ENCODE measurements around the gene SUSD2.
A peak's percentile ranks its signal among the peaks of the same experiment; 100 is the strongest.
"Not testable (repeated sequence)": the region's sequence is repeated elsewhere in the genome, so short reads cannot be mapped to it uniquely, and the experiment has no call there.

SUSD2 gene

DNA sequence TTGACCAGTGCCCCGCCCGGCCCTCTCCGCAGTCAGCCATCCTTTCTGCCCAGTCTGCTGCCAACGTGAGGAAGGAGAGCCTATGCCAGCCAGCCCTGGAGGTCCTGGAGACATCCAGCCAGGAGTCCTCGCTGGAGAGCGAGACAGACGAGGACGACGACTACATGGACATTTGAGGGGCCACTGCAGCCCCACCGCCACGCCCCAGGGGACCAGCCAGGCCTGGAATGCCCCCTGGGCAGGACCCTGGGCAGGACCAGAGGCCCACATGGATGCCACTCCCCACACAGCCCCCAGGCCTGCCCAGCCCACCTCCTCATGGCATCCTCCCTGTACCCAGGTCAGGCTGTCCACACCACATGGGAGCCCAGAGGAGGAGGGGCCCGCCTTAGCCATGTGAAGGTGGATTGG, 3.3 kb upstream of the SUSD2 start:
- DNase-seq: no peak

- no peak for DNase-seq
These were observed 2.5 kb upstream of the SUSD2 start for GRCh38 chr22:24178502-24179440.

- no peak for DNase-seq
These were observed 1.6 kb upstream of the SUSD2 start for GRCh38 chr22:24179478-24180210.

GRCh38 chr22:24180316-24181087, 785 bp upstream of the SUSD2 start:
- no peak for DNase-seq

DNA sequence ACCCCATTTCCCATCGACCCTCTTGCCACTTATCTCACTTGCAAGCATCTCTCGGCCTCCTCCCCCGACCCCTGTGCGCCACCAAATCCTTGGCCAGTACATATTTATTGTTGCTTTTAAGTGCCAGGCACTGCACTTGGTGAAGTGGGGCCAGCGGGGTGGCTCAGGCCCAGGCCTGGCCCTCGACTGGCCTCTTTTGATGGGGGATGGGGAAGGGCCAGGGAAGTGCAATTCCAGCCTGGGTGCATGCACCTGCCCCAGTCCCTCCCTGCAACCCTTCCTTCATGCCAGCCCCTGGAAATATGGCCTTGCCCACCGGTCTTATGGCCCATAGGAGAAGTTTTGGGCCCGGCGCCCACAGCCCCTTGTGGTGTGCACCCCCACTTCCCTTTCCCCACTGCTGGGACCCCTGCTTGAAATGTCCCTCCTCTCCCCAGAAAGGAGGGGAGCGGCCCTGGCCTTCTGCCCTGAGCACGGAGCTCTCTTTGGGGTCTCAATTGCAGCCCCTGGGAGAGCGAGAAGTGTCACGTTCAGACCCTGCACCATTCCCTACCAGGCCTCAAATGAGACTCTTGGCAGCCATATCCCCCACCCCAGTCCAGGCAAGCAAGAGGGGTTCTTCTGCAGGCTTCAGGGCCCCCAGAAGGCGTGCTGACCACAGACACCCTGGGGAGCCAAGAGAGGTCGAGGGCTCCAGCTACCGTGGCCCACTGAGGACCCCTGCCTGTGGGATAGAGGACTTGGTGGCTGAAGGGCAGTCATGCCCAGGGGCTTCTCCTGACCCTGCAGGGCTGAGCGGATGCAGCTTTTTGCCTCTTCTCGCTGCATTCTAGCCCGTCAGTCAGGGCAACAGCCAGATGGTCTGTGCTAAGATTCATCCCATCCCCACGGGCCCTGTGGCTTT, 961 bp downstream of the SUSD2 start:
- DNase-seq: no peak

GRCh38 chr22:24182900-24183246, 1.6 kb downstream of the SUSD2 start:
- not testable (repeated sequence) for DNase-seq

DNA sequence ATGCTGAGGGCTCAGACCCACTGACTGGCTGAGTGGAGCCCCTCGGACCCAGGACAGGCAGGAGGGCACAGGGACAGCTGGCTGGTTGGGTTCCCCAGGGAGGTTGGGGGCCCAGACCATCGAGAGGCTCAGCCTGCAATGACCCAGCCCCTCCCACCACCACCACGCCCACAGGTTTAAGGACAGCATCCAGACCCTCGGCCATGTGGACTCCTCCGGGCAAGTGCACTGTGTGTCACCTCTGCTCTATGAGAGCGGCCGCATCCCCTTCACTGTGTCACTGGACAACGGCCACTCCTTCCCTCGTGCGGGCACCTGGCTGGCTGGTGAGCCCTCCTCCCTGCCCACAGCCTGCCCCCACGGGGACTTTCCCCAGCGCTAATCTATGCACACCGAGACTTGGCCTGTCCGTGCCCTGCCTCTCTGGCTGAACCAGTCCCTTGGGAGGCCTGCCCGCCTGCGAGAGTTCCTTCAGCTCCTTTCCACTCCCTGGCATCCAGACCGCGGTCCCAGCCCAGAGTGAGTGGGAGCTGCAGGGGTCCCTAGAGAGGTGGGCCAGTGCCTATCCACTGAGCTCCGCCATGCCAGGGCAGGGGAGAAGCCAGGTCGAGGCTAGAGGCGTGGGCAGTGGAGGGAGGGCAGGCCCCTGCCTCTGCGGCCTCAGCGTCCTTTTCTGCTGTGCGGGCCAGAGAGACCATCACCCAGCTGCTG, 2.2 kb downstream of the SUSD2 start:
- no peak for DNase-seq

DNA sequence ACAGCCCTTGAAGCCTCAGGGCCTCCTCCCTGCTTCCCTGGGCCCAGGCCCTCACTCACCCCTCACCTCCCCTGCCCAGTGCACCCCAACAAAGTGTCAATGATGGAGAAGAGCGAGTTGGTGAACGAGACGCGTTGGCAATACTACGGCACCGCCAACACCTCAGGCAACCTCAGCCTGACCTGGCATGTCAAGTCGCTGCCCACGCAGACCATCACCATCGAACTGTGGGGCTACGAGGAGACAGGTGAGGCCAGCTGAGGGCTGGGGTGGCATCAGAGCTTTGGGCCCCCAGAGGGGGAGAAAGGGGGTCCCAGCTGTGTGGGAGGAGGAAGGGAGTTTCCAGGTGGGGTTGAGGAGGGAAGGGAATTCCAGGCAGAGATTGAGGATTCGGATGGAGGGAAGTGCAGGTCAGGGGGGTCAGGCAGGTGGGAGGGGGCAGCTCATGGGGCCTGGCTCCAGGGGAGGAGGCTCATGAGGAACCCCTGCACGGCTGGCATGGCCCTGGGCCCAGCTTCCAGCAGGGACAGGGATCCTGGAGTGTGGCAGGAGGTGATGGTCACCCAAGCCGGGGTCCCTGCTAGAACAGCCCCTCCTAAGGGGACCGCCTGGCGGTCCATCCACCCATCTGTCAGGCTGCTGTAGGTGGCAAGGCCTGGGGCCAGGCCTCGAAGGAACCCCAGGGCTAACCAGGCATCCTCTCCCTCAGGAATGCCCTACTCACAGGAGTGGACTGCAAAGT, 2.9 kb downstream of the SUSD2 start:
- no peak for DNase-seq

DNA sequence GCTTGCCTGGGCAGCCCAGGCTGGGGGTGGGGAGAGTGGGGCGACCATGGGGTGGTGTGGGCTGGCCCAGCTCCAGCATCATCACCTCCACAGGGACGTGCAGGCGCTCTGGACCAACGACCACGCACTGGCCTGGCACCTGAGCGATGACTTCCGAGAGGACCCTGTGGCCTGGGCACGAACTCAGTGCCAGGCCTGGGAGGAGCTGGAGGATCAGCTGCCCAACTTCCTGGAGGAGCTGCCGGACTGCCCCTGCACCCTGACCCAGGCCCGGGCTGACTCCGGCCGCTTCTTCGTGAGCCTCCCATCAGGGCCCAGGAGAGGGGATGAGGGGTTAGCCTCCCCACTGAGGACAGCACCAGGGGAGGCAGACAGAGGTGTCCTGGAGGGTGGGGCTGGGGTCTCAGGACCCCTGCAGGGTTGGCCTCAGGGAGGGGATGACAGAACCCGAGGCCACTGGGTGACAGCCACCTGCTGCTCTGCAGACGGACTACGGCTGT, 3.8 kb downstream of the SUSD2 start:
- no peak for DNase-seq

DNA sequence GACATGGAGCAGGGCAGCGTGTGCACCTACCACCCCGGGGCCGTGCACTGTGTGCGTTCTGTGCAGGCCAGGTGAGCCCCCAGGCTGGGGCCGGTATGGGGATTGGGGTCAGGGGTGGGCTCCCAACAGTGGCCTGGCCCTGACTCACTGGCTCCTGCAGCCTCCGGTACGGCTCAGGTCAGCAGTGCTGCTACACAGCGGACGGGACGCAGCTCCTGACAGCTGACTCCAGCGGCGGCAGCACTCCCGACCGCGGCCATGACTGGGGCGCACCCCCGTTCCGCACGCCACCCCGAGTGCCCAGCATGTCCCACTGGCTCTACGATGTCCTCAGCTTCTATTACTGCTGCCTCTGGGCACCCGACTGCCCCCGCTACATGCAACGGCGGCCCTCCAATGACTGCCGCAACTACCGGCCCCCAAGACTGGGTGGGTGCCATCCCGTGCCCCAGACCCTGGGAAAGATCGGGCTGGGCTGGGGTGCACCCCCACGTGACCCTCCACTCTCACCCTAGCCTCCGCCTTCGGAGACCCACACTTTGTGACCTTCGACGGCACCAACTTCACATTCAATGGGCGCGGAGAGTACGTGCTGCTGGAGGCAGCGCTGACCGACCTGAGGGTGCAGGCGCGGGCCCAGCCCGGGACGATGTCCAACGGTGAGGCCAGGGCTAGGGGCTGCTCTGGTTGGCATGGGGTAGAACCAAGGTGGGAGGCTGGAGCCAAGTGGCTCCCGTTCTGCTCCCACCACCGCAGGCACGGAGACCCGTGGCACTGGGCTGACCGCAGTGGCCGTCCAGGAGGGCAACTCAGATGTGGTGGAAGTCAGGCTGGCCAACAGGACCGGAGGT, 4.4 kb downstream of the SUSD2 start:
- no peak for DNase-seq

DNA sequence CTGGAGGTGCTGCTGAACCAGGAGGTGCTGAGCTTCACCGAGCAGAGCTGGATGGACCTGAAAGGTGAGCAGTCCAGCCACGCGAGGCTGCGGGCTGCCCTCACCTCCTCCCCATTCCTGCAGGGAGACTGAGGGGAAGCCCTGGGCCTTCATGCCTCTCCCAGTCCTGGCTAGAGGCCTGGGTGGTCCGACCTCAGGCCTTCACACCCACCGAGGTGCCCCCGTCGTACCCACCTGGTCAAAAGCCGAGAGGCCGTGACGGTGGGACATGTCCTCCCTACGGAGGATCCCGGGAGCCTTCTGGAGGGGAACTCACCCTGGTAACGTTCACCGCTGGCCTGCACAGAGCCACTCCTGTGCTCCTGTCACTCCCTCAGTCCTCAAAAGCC, 5.1 kb downstream of the SUSD2 start:
- no peak for DNase-seq

DNA sequence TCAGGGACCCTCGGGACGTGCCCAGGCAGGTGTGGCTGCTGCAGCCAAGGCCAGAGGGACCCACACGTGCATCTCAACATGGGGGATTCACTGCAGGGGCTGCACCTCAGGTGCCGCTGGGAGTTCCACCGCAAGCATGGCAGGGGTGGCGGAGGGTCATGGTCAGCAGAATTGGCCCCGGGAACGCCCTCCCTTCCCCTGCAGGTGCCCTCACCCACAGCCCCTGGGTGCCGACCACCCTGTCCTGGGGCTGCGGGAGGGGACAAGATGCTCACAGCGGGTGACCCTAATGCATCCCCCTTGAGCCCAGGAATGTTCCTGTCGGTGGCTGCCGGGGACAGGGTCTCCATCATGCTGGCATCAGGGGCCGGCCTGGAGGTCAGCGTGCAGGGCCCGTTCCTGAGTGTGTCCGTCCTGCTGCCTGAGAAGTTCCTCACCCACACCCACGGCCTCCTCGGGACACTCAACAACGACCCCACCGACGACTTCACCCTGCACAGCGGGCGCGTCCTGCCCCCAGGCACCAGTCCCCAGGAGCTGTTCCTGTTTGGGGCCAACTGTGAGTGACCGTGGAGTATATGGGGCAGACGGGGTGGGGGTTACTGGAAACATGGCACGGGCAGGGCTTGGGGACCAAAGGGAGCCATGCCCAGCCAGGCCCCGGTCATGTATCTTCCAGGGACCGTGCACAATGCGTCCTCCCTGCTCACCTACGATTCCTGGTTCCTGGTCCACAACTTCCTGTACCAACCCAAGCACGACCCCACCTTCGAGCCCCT, 5.8 kb downstream of the SUSD2 start:
- no peak for DNase-seq

- DNase-seq: no peak
These were observed 6.7 kb downstream of the SUSD2 start for GRCh38 chr22:24187731-24188644.

DNA sequence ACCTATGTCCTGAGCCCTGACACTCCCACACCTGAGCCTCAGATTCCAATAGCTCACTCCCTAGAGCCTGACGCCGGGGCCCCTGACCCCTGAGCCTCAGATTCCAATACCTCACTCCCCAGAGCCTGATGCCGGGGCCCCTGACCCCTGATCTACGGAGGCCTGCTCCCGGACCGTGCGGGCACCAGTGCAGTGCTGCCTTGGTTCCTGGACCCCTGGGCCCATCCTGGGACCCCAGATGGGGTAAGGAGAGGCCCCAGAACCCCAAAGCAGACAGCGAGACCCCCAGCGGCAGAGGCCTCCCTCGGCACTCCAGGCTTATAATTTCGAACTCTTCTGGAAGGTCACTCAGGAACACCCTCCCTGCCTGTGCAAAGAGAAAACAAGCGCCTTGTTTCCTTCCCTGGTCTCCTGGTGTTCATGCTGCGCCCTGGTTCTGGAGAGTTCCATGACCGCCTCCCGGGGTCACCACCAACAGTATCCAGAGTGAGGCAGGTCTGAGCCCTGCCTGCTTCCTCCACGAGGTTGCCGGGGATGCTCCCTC, 7.5 kb downstream of the SUSD2 start:
- DNase-seq: no peak

DNA sequence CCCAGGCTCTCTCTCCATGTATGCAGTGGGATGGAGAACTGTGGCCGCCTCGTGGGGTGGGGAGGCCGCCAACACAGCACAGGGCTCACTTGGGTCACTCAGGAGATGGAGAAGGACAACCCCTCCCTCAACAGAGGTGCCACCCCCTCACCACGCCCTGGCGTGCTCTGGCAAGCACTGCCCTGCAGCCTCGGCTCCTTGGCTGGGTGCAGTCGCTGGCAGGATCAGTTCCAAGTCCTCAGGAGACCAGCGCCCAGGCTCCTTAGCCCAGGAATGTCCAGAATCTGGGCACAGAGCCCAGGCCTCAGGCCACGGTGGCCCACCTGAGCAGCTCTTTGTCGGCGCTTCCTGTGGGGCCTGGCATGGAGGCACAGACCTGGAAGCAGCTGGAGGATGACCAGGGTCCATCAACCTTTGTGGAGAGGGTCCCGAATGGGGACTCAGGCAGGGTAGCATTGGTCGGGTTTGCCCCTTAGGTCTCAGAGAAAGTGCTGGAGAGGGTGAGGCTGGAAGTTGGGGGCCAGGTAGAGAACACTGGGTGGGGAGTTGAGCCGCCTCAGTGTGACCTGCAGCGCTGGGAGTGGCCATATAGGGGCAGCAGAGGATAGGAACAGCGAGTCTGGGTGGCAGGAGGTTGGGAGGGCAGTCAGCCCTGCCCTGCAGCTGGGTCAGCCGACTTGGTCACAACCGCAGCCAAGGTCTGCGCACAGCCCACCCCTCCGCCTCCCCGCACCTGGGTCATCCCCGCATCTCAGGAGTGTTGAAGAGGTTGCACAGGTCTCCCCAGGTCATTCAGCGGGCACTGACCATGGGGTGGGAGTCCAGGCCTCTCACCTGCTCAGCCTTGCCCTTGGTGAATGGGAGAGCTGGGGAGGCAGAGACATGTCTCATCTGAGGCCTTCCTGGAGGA, 8.2 kb downstream of the SUSD2 start:
- peak; percentile 74 for DNase-seq

- DNase-seq: no peak
These were observed 8.9 kb downstream of the SUSD2 start for GRCh38 chr22:24190159-24190540.

All from activated CD8-positive, alpha-beta memory T cell treated with anti-CD3 and anti-CD28 coated beads for 24 hours (primary cell).